MCF 10A (cell line): Measurements from ENCODE around the gene ANKZF1. TPM values are rescaled to one million over a fixed set of nuclear protein-coding genes. Genes with fewer than 3 reads are reported as not detected.

Experiments used
- BruUV-seq: library from RNA; stranded (reverse); fragments of 400-500 nt; replicated peaks from 2 replicates; lab custom pipeline; 2021; lab: Mats Ljungman, UMichigan
- CTCF ChIA-PET: fragments of 300-600 bp; sonication (Branson Sonifier 250); formaldehyde crosslinking; extraction: SDS; loops from one replicate; lab custom pipeline; 2021; ENCODE audit warnings: antibody characterized with exemption, inconsistent platforms; lab: Yijun Ruan, JAX
- POLR2A ChIA-PET: fragments of 300-600, 350-650 bp; sonication (Branson Sonifier 250); formaldehyde crosslinking; extraction: SDS; loops from one replicate; lab custom pipeline; 2020; ENCODE audit warnings: antibody characterized with exemption, inconsistent platforms; lab: Yijun Ruan, JAX
- DNase-seq: peaks from one replicate; pipeline ENCODE4 v3.0.0-alpha.2; 2018; ENCODE audit not compliant: unreplicated experiment
- H3K27ac Mint-ChIP-seq: one replicate; pipeline ENCODE4 v1.8.0; 2022; ENCODE audit warnings: mild to moderate bottlenecking, low read depth, mixed read lengths; ENCODE audit not compliant: unreplicated experiment
- H3K27me3 Mint-ChIP-seq: one replicate; pipeline ENCODE4 v1.8.0; 2022; ENCODE audit warnings: mixed read lengths; ENCODE audit not compliant: insufficient read depth, unreplicated experiment
- H3K36me3 Mint-ChIP-seq: one replicate; pipeline ENCODE4 v1.8.0; 2022; ENCODE audit warnings: mild to moderate bottlenecking, moderate library complexity, mixed read lengths; ENCODE audit not compliant: insufficient read depth, unreplicated experiment
- H3K4me1 Mint-ChIP-seq: one replicate; pipeline ENCODE4 v1.8.0; 2022; ENCODE audit warnings: mixed read lengths; ENCODE audit not compliant: insufficient read depth, unreplicated experiment
- H3K4me3 Mint-ChIP-seq: one replicate; pipeline ENCODE4 v1.8.0; 2022; ENCODE audit warnings: mild to moderate bottlenecking, moderate library complexity, mixed read lengths; ENCODE audit not compliant: unreplicated experiment
- H3K9me3 Mint-ChIP-seq: one replicate; pipeline ENCODE4 v1.8.0; 2022; ENCODE audit warnings: mixed read lengths; ENCODE audit not compliant: unreplicated experiment
- CTCF ChIP-seq: fragments of 200-600 bp; IDR thresholded peaks from one replicate; pipeline ENCODE4 v1.8.0; 2022; ENCODE audit warnings: antibody characterized with exemption, mild to moderate bottlenecking; ENCODE audit not compliant: unreplicated experiment
- intact Hi-C: fragments of 100-400 bp; cut with micrococcal nuclease; formaldehyde crosslinking; loops from 2 replicates; pipeline ENCODE4 v1.14.1; 2022
- total RNA-seq: library from RNA; stranded (reverse); gene quantifications from 2 replicates; pipeline ENCODE4 v1.2.3, GENCODE V29; 2022

The ANKZF1 gene
- total RNA-seq, 1 experiment from 2014 or later, result 45.6 TPM

DNA sequence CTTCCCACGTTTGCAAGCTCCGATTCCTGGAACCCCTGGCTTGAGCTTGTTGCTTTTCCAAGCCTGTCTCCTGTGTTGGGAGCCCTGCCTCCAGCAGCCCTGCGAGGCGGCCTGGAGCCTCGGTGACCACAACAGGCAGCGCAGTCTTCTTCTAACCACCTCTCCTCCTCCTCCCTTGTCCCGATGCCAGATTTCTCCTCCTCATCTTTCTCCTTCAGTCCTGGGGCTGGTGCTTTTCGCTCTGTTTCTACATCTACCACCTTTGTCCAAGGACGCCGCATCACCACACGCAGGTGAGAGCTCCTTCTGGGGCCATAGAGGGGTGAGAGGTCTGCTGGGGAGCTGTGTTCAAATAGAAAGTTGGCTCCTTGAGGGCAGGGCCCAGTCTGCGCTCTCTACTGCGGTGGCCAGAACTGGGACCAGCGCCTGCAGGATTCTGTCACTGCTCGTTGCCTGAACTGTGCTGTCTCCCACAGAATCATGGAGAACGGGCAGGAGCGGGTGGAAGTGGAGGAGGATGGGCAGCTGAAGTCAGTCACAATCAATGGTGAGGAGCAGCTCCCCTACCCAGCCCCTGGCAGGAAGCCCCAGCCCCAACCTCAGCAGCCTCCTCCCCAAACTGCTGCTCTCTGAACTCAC lies 53.5 kb downstream of the ANKZF1 start:
- ChIA-PET POLR2A (interaction anchor here (1.2 to 1.9 kb wide), 3 partner anchors 38 to 106 kb away, joined by 4 to 8 read pairs (median 6); partner anchors contain the start of genes ANKZF1, ATG9A, CNPPD1 and GLB1L), CTCF (interaction anchor here (0.5 to 18.2 kb wide), 3 partner anchors 14 to 238 kb away, joined by 3 to 445 read pairs (median 4); no protein-coding TSS in a partner anchor)
- Mint-ChIP-seq H3K36me3 (peaks cover 45% of the 10 kb centered on the region), H3K4me3 (no peak overlapping the region), H3K9me3 (no peaks in the 10 kb centered on the region), H3K27me3 (no peaks in the 10 kb centered on the region), H3K27ac (no peak overlapping the region), H3K4me1 (peaks cover 43% of the 10 kb centered on the region)
- DNase-seq, result no peak
- intact Hi-C loops, result no loop called here
- no TSS peak for BruUV-seq
- TF ChIP-seq CTCF, result no peak

DNA sequence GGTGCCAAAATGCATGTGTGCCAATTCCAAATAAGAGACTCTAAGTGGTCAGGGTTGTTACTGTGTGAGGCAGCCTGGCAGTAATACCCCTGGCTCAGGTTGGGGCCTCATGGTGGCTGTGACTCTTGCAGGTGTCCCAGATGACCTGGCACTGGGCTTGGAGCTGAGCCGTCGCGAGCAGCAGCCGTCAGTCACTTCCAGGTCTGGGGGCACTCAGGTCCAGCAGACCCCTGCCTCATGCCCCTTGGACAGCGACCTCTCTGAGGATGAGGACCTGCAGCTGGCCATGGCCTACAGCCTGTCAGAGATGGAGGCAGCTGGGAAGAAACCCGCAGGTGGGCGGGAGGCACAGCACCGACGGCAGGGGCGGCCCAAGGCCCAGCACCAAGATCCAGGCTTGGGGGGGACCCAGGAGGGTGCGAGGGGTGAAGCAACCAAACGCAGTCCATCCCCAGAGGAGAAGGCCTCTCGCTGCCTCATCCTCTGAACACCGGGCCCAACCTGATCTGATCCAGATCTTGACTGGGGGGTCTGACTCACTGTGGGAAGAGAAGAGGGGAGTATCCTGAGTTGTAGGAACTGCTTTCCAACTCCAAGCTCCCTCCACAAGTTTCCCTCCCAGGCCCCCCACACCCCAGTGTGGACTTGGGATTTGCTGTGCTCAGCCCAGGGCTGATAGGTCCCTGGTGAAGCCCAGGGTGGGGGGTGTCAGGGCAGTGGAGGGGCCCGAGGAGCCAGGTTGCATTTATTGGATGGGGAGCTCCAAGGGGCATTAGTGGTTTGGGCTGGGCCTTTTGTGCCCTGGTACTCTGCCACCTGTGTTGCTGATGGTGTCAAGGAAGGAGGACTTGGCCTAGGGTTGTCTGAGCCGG lies 55.1 kb downstream of the ANKZF1 start:
- no peak overlapping the region for H3K4me3 Mint-ChIP-seq
- BruUV-seq, result no TSS peak
- peaks cover 41% of the 10 kb centered on the region for H3K4me1 Mint-ChIP-seq
- peak overlapping the region; percentile 67 for H3K27ac Mint-ChIP-seq
- intact Hi-C loops, result no loop called here
- no peak for DNase-seq
- ChIA-PET CTCF (interaction anchor here (0.7 to 18.2 kb wide), 3 partner anchors 12 to 30 kb away, joined by 3 to 445 read pairs (median 4); no protein-coding TSS in a partner anchor), POLR2A (interaction anchor here (1.7 to 3.0 kb wide), 2 partner anchors 10 to 55 kb away, joined by 4 to 22 read pairs; partner anchors contain the start of genes ANKZF1 and ATG9A)
- no peaks in the 10 kb centered on the region for H3K27me3 Mint-ChIP-seq
- H3K9me3 Mint-ChIP-seq, result no peaks in the 10 kb centered on the region
- H3K36me3 Mint-ChIP-seq, result peaks cover 45% of the 10 kb centered on the region
- no peak for TF ChIP-seq CTCF

GRCh38 chr2:219285373-219285735 lies 55.7 kb downstream of the ANKZF1 start:
- H3K27ac Mint-ChIP-seq, result peak overlapping the region; percentile 67
- POLR2A ChIA-PET, result interaction anchor here (1.7 to 3.0 kb wide), 3 partner anchors 11 to 56 kb away, joined by 4 to 22 read pairs (median 10); partner anchors contain the start of genes ANKZF1 and ATG9A

More at GRCh38 chr2:219285373-219285735, 55.7 kb downstream of the ANKZF1 start:
- Mint-ChIP-seq H3K9me3 (no peaks in the 10 kb centered on the region), H3K4me1 (peaks cover 42% of the 10 kb centered on the region), H3K36me3 (peaks cover 41% of the 10 kb centered on the region), H3K4me3 (no peak overlapping the region), H3K27me3 (no peaks in the 10 kb centered on the region)
- BruUV-seq, result no TSS peak
- no peak for DNase-seq
- CTCF ChIA-PET, result interaction anchor here (1.1 to 18.2 kb wide), 2 partner anchors 11 to 29 kb away, joined by 3 to 445 read pairs; no protein-coding TSS in a partner anchor
- no peak for TF ChIP-seq CTCF
- intact Hi-C loops, result no loop called here
